A673 (cell line): ENCODE results near the gene S1PR4. TPM values are rescaled to one million over a fixed set of nuclear protein-coding genes. Genes with fewer than 3 reads are reported as not detected.

Experiments used
- BruUV-seq: library from RNA; stranded (reverse); fragments of 400-500 nt; replicated peaks from 2 replicates; lab custom pipeline; 2021; lab: Mats Ljungman, UMichigan
- CTCF ChIA-PET: fragments of 300-600 bp; sonication (Branson Sonifier 250); formaldehyde crosslinking; loops from one replicate; lab custom pipeline; 2022; ENCODE audit warnings: antibody characterized with exemption; lab: Charles Lee
- POLR2A ChIA-PET: fragments of 300-600 bp; sonication (Branson Sonifier 250); formaldehyde crosslinking; loops from one replicate; lab custom pipeline; 2022; ENCODE audit warnings: antibody characterized with exemption; ENCODE audit not compliant: low non-redundant PET; lab: Charles Lee
- DNase-seq: peaks from one replicate; pipeline ENCODE4 v3.0.0-alpha.2; 2015; ENCODE audit warnings: low spot score
- H3K27ac ChIP-seq: fragments of 200-600 bp; sonication (generic); 2 replicates; pipeline ENCODE4 v1.5.1; 2016; ENCODE audit warnings: mixed run types, low read depth, mild to moderate bottlenecking, mixed read lengths, antibody characterized with exemption, low read length; ENCODE audit not compliant: poor library complexity, severe bottlenecking
- H3K27me3 ChIP-seq: fragments of 200-600 bp; sonication (generic); replicated peaks from 2 replicates; pipeline ENCODE4 v1.6.1; 2017; ENCODE audit warnings: mixed run types, low read depth, mild to moderate bottlenecking, mixed read lengths, antibody characterized with exemption, low read length; ENCODE audit not compliant: insufficient read depth, poor library complexity
- H3K36me3 ChIP-seq: fragments of 200-600 bp; sonication (generic); 2 replicates; pipeline ENCODE4 v1.6.1; 2016; ENCODE audit warnings: mixed run types, mild to moderate bottlenecking, mixed read lengths, antibody characterized with exemption, low read length; ENCODE audit not compliant: insufficient read depth, poor library complexity, severe bottlenecking
- H3K4me1 ChIP-seq: fragments of 200-600 bp; sonication (generic); 2 replicates; pipeline ENCODE4 v1.6.1; 2017; ENCODE audit warnings: mixed run types, mild to moderate bottlenecking, mixed read lengths, antibody characterized with exemption, low read length; ENCODE audit not compliant: insufficient read depth, poor library complexity, severe bottlenecking
- H3K4me3 ChIP-seq: fragments of 200-600 bp; sonication (generic); 2 replicates; pipeline ENCODE4 v1.5.1; 2016; ENCODE audit warnings: low read depth, mixed run types, mild to moderate bottlenecking, mixed read lengths, low read length; ENCODE audit not compliant: poor library complexity, severe bottlenecking
- H3K9me3 ChIP-seq: fragments of 200-600 bp; sonication (generic); 2 replicates; pipeline ENCODE4 v1.6.1; 2016; ENCODE audit warnings: mixed run types, low read depth, mild to moderate bottlenecking, mixed read lengths, antibody characterized with exemption, low read length; ENCODE audit not compliant: poor library complexity, severe bottlenecking
- EZH2 ChIP-seq: fragments of 200-600 bp; sonication (generic); IDR thresholded peaks from 2 replicates; pipeline ENCODE4 v1.6.1; 2017; ENCODE audit warnings: borderline replicate concordance, low read depth, mild to moderate bottlenecking, mixed read lengths, antibody characterized with exemption, low read length; ENCODE audit not compliant: poor library complexity, severe bottlenecking
- intact Hi-C: fragments of 100-400 bp; cut with micrococcal nuclease; formaldehyde crosslinking; loops from one replicate; pipeline ENCODE4 v1.10.0; 2022; ENCODE audit not compliant: unreplicated experiment
- total RNA-seq: library from RNA; stranded (reverse); gene quantifications from 2 replicates; pipeline ENCODE4 v1.2.3, GENCODE V29; 2021
- TF ChIP-seq, protein P1 (sequence below): fragments of 300-800, 200-600 bp; sonication (generic); conservative IDR thresholded peaks from 2 replicates; pipeline ENCODE4 v1.5.1; 2017; ENCODE audit warnings: low read depth, mild to moderate bottlenecking, antibody characterized with exemption, low read length, moderate library complexity, mixed read lengths

S1PR4 gene
- total RNA-seq, 1 experiment from 2014 or later: not detected

DNA sequence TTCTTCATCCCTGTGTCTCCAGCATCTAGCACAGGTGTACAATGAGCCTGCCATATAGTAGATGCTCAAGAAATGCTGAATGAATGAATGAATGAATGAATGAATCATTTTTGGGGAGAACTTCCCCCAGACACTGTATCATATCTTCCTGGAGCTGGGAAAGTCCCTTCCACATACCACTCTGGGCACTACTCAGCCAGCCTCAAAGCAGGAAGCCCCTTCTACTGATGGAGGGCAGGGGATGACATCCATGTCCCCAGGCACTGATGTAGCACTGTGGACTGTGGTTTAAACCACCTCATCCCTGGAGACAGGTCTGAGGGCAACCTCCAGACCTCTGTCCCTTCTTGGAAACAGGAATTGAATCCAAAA, 37.9 kb upstream of the S1PR4 start:
- Histone ChIP-seq H3K36me3 (no peaks in the 10 kb centered on the region), H3K27ac (no peak overlapping the region), H3K4me1 (no peaks in the 10 kb centered on the region), H3K9me3 (no peaks in the 10 kb centered on the region), H3K4me3 (no peak overlapping the region), H3K27me3 (no peaks in the 10 kb centered on the region)
- ChIA-PET CTCF (interaction anchor here (0.6 kb wide), 1 partner anchor 165 kb away, joined by 4 read pairs; no protein-coding TSS in a partner anchor), POLR2A (no interaction called here)
- no peak for DNase-seq
- BruUV-seq: no TSS peak
- TF ChIP-seq, protein P1, sequence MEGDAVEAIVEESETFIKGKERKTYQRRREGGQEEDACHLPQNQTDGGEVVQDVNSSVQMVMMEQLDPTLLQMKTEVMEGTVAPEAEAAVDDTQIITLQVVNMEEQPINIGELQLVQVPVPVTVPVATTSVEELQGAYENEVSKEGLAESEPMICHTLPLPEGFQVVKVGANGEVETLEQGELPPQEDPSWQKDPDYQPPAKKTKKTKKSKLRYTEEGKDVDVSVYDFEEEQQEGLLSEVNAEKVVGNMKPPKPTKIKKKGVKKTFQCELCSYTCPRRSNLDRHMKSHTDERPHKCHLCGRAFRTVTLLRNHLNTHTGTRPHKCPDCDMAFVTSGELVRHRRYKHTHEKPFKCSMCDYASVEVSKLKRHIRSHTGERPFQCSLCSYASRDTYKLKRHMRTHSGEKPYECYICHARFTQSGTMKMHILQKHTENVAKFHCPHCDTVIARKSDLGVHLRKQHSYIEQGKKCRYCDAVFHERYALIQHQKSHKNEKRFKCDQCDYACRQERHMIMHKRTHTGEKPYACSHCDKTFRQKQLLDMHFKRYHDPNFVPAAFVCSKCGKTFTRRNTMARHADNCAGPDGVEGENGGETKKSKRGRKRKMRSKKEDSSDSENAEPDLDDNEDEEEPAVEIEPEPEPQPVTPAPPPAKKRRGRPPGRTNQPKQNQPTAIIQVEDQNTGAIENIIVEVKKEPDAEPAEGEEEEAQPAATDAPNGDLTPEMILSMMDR: no peak
- intact Hi-C loops: no loop called here

DNA sequence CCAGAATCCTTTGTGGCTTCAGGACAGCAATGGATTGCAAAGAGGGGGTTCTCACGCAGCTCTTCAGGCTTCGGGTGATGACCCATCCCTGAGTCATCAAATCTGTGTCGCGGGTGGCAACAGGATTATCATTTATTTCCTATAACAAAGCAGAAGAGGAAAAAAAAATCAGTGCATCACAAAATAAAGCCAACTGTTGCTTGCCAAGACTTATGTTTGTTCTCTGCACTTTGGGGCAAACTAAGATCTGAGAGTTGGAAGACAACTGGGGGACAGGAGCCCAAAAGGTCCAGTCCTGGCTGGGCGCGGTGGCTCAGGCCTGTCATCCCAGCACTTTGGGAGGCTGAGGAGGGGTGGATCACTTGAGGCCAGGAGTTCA, 36.3 kb upstream of the S1PR4 start:
- Histone ChIP-seq H3K9me3 (no peaks in the 10 kb centered on the region), H3K27ac (no peak overlapping the region), H3K27me3 (no peaks in the 10 kb centered on the region), H3K4me1 (no peaks in the 10 kb centered on the region), H3K36me3 (no peaks in the 10 kb centered on the region), H3K4me3 (no peak overlapping the region)
- peak; percentile 47 for DNase-seq
- no TSS peak for BruUV-seq
- ChIA-PET CTCF (interaction anchor here (0.6 kb wide), 1 partner anchor 191 kb away, joined by 4 read pairs; no protein-coding TSS in a partner anchor), POLR2A (no interaction called here)
- intact Hi-C loops: no loop called here
- TF ChIP-seq, protein P1: no peak
- TF ChIP-seq EZH2: no peak

DNA sequence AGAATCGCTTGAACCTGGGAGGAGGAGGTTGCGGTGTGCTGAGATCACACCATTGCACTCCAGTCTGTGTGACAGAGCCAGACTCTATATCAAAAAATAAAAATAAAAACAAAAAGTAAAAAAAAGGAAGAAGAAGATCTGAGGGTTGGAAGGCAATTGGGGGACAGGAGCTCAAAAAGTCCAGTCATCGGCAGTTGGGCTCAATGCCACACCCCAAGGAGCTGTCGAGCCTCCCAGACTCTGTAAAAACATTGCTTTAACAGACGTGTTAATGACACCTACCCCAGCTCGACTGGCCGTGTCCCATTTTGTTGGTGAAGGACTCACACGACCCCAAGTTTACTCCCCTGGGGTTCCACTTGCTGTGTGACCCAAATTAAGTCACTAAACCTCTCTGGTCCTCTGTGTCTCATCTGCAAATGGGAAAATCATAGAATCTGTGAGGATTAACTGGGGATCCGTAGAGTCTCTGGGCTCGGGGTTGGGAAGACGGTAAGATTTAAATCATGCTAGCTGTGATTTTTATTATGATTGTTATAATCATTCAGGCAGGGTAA, 35.7 kb upstream of the S1PR4 start:
- no peaks in the 10 kb centered on the region for H3K36me3 ChIP-seq
- no peak overlapping the region for H3K4me3 ChIP-seq
- H3K27ac ChIP-seq: no peak overlapping the region
- ChIA-PET POLR2A (no interaction called here), CTCF (interaction anchor here (0.6 kb wide), 2 partner anchors 114 to 192 kb away, joined by 4 read pairs; no protein-coding TSS in a partner anchor)
- H3K4me1 ChIP-seq: no peaks in the 10 kb centered on the region
- DNase-seq: no peak
- no peaks in the 10 kb centered on the region for H3K9me3 ChIP-seq
- H3K27me3 ChIP-seq: no peaks in the 10 kb centered on the region
- TF ChIP-seq, protein P1: no peak
- no peak for TF ChIP-seq EZH2
- intact Hi-C loops: no loop called here
- no TSS peak for BruUV-seq
